Endothelial cell (in vitro differentiated cells): ENCODE results near the gene GGT5. TPM values are rescaled to one million over a fixed set of nuclear protein-coding genes. Genes with fewer than 3 reads are reported as not detected.
"Not testable (repeated sequence)": the region's sequence is repeated elsewhere in the genome, so short reads cannot be mapped to it uniquely, and the experiment has no call there.

Source experiments
- DNase-seq: peaks from one replicate; pipeline ENCODE4 v3.0.0; 2021; ENCODE audit warnings: low spot score
- H3K27ac Mint-ChIP-seq: one replicate; pipeline ENCODE4 v1.8.0; 2021; ENCODE audit warnings: mixed read lengths, inconsistent platforms; ENCODE audit not compliant: unreplicated experiment
- H3K27me3 Mint-ChIP-seq: one replicate; pipeline ENCODE4 v1.8.0; 2021; ENCODE audit warnings: mild to moderate bottlenecking, moderate library complexity, mixed read lengths, inconsistent platforms; ENCODE audit not compliant: unreplicated experiment
- H3K36me3 Mint-ChIP-seq: one replicate; pipeline ENCODE4 v1.8.0; 2021; ENCODE audit warnings: mild to moderate bottlenecking, low read depth, mixed read lengths, inconsistent platforms; ENCODE audit not compliant: unreplicated experiment
- H3K4me1 Mint-ChIP-seq: one replicate; pipeline ENCODE4 v1.8.0; 2021; ENCODE audit warnings: mild to moderate bottlenecking, mixed read lengths, inconsistent platforms; ENCODE audit not compliant: unreplicated experiment
- H3K4me3 Mint-ChIP-seq: one replicate; pipeline ENCODE4 v1.8.0; 2021; ENCODE audit warnings: mild to moderate bottlenecking, mixed read lengths, inconsistent platforms; ENCODE audit not compliant: unreplicated experiment
- H3K9me3 Mint-ChIP-seq: one replicate; pipeline ENCODE4 v1.8.0; 2021; ENCODE audit warnings: mixed read lengths, inconsistent platforms; ENCODE audit not compliant: unreplicated experiment
- CTCF ChIP-seq: fragments of 200-600 bp; sonication (generic); IDR thresholded peaks from one replicate; pipeline ENCODE4 v1.5.0; 2021; ENCODE audit warnings: antibody characterized with exemption; ENCODE audit not compliant: unreplicated experiment
- total RNA-seq: library from RNA; stranded (reverse); fragmentation: NEBNext Ultra II Directional; extraction: Animal tissue kit (Norgen Biotek cat#: 25700); gene quantifications from one replicate; pipeline ENCODE4 v1.2.1, GENCODE V29; 2021; ENCODE audit not compliant: unreplicated experiment

The GGT5 gene
- total RNA-seq, 1 donor from 2014 or later: 1.6 TPM

GRCh38 chr22:24205438-24206195, 39.3 kb downstream of the GGT5 start:
- Mint-ChIP-seq H3K27me3 (peaks cover 4% of the 10 kb centered on the region), H3K9me3 (no peaks in the 10 kb centered on the region), H3K36me3 (no peaks in the 10 kb centered on the region), H3K4me1 (peaks cover 39% of the 10 kb centered on the region), H3K4me3 (no peak overlapping the region), H3K27ac (peak overlapping the region; percentile 5)
- no peak for TF ChIP-seq CTCF
- DNase-seq: no peak

- H3K9me3 Mint-ChIP-seq, DNase-seq, H3K4me3 Mint-ChIP-seq, H3K36me3 Mint-ChIP-seq, H3K27ac Mint-ChIP-seq, H3K27me3 Mint-ChIP-seq: not testable (repeated sequence)
- peaks cover 31% of the 10 kb centered on the region for H3K4me1 Mint-ChIP-seq
Measured at GRCh38 chr22:24203856-24204255, 41.0 kb downstream of the GGT5 start.

- no peak for TF ChIP-seq CTCF
- H3K36me3 Mint-ChIP-seq: no peaks in the 10 kb centered on the region
- peaks cover 4% of the 10 kb centered on the region for H3K27me3 Mint-ChIP-seq
- H3K4me3 Mint-ChIP-seq: no peak overlapping the region
- H3K9me3 Mint-ChIP-seq: no peaks in the 10 kb centered on the region
- no peak overlapping the region for H3K27ac Mint-ChIP-seq
- H3K4me1 Mint-ChIP-seq: peaks cover 22% of the 10 kb centered on the region
- no peak for DNase-seq
Measured at GRCh38 chr22:24201681-24202614, 42.9 kb downstream of the GGT5 start.

GRCh38 chr22:24200619-24201212, 44.2 kb downstream of the GGT5 start:
- Mint-ChIP-seq H3K36me3 (no peaks in the 10 kb centered on the region), H3K4me3 (no peak overlapping the region), H3K9me3 (no peaks in the 10 kb centered on the region), H3K27me3 (peaks cover 3% of the 10 kb centered on the region), H3K4me1 (peaks cover 18% of the 10 kb centered on the region), H3K27ac (no peak overlapping the region)
- no peak for DNase-seq
- TF ChIP-seq CTCF: no peak

- peaks cover 13% of the 10 kb centered on the region for H3K4me1 Mint-ChIP-seq
- H3K27me3 Mint-ChIP-seq: peaks cover 3% of the 10 kb centered on the region
- H3K36me3 Mint-ChIP-seq: no peaks in the 10 kb centered on the region
- no peak for TF ChIP-seq CTCF
- H3K9me3 Mint-ChIP-seq: no peaks in the 10 kb centered on the region
- DNase-seq: no peak
- H3K4me3 Mint-ChIP-seq: no peak overlapping the region
- no peak overlapping the region for H3K27ac Mint-ChIP-seq
Measured at GRCh38 chr22:24198682-24199052, 46.2 kb downstream of the GGT5 start.
